ENCODE results near the gene ARSA. TPM values are rescaled to one million over a fixed set of nuclear protein-coding genes. Genes with fewer than 3 reads are reported as not detected.
"Not testable (repeated sequence)": the region's sequence is repeated elsewhere in the genome, so short reads cannot be mapped to it uniquely, and the experiment has no call there.

Gene ARSA
- total RNA-seq, 8 experiments from 2014 or later: 7.1 to 43.4 (median 13.2) TPM

GRCh38 chr22:50670914-50671538 lies 43.1 kb upstream of the ARSA start:
- ATAC-seq (replicated peaks in 6 of 8): no peak
- H3K4me3 ChIP-seq: no peak overlapping the region
- in situ Hi-C loops (cut with MboI; ENCODE audit: low pct_unique_long_range_greater_than_20kb in 2 of 9, low sequenced_read_pairs in 9 of 9, unreplicated experiment in 9 of 9): no loop called here
- peaks cover 0 to 6% of the 10 kb centered on the region in 2 donors for H3K4me1 ChIP-seq (replicated peaks in 1 of 2)
- 40 to 72% methylated on average over 2 to 3 of the region's 10 CpGs; no CpG with 5 or more reads in 8 of the 10 experiments for WGBS, 10 experiments
- H3K27ac ChIP-seq: no peak overlapping the region

DNA sequence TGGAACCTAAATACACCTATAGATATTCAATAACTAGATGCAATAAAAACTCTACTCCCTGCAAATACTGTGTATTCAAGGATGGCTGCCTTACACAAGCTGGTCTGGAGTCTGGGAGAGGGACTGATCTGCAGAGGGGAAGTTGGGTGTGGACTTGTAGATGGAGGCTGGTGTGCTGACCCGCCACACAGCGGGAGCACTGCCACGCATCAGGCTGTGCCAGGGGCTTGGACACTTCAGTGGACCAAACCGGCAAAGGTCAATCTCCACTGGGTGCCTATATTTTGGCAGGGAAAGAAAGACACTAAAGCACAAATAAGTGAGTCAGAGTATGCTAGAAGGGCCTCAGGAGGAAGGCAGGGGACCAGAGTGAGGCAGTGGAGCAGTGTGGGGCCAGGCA lies 42.6 kb upstream of the ARSA start:
- Histone ChIP-seq H3K27ac (no peak overlapping the region), H3K4me3 (no peak overlapping the region), H3K4me1 (replicated peaks in 1 of 2) (peaks cover 0 to 5% of the 10 kb centered on the region in 2 donors)
- in situ Hi-C loops (cut with MboI; ENCODE audit: low pct_unique_long_range_greater_than_20kb in 2 of 9, low sequenced_read_pairs in 9 of 9, unreplicated experiment in 9 of 9): no loop called here
- WGBS, 10 experiments: 20 to 100% (median 60%) methylated on average over 1 to 4 of the region's 4 CpGs; no CpG with 5 or more reads in 6 of the 10 experiments
- peak in 1 of 8 experiments; percentile 25 for ATAC-seq (replicated peaks in 6 of 8)

DNA sequence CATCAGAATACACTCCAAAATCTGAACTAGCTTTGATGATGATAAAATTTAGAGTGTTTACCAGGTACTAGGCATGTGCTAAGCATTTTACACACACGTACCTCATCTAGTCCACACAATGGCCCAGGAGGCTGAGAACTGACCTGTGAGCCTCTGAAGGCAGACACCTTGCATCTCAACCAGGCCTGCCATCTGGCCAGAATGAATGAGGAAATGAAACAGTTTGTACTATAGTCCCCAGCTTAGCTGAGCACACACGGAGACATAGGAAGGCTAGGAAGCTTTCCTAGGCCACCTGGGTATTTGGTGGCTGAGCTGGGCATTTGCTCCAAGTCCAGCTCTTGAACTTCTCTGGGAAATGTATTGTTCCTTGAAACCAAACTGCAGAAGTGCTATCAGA lies 37.8 kb upstream of the ARSA start:
- ATAC-seq (replicated peaks in 6 of 8): no peak

DNA sequence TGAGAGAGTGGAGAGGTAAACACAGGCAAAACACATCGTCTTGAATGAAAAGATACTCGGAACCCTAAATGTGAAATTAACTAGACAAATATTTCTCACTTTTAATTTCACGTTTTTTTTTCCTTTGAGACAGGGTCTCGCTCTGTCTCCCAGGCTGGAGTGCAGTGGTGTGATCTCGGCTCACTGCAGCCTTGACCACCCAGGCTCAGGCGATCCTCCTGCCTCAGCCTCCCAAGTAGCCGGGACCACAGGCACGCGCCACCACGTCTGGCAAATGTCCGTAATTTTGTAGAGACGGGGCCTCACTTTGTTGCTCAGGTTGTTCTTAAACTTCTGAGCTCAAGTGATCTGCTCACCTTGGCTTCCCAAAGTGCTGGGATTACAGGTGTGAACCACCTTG lies 37.3 kb upstream of the ARSA start:
- H3K27ac ChIP-seq: no peak overlapping the region
- 54 to 100% (median 95%) methylated on average over 1 to 10 of the region's 12 CpGs; no CpG with 5 or more reads in 2 of the 10 experiments for WGBS, 10 experiments
- H3K4me1 ChIP-seq (replicated peaks in 1 of 2): no peaks in the 10 kb centered on the region
- ATAC-seq (replicated peaks in 6 of 8): no peak
- in situ Hi-C loops (cut with MboI; ENCODE audit: low pct_unique_long_range_greater_than_20kb in 2 of 9, low sequenced_read_pairs in 9 of 9, unreplicated experiment in 9 of 9): no loop called here
- H3K4me3 ChIP-seq: no peak overlapping the region

More for the DNA sequence above, 37.8 kb upstream of the ARSA start:
- H3K27ac ChIP-seq: no peak overlapping the region
- WGBS, 10 experiments: 0 to 100% (median 69%) methylated on average over 1 to 2 of the region's 2 CpGs; no CpG with 5 or more reads in 4 of the 10 experiments
- no peaks in the 10 kb centered on the region for H3K4me1 ChIP-seq (replicated peaks in 1 of 2)
- in situ Hi-C loops (cut with MboI; ENCODE audit: low pct_unique_long_range_greater_than_20kb in 2 of 9, low sequenced_read_pairs in 9 of 9, unreplicated experiment in 9 of 9): no loop called here
- H3K4me3 ChIP-seq: no peak overlapping the region

DNA sequence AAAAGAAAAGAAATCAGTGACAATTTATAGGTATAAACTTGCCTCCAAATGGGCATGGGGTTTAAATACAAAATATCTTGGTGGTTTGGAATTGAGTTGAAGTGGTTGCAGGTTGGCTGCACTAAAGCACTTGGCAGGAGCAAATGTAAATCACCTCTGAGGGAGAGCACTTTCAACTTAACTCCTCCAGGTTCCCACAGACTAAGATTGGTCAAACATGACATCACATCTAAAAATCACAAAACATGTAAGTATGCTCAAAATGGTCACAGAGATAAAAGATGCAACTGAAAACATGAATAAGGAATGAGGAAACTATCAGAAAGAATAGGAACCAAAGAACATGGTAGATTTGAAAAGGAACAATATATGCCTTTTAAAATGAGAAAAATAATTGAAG lies 32.4 kb upstream of the ARSA start:
- no peak overlapping the region for H3K27ac ChIP-seq
- ATAC-seq (replicated peaks in 6 of 8): no peak
- H3K4me3 ChIP-seq: no peak overlapping the region
- in situ Hi-C loops (cut with MboI; ENCODE audit: low pct_unique_long_range_greater_than_20kb in 2 of 9, low sequenced_read_pairs in 9 of 9, unreplicated experiment in 9 of 9): no loop called here
- H3K4me1 ChIP-seq (replicated peaks in 1 of 2): peaks cover 11 to 23% of the 10 kb centered on the region in 2 donors

GRCh38 chr22:50659711-50660110 lies 31.8 kb upstream of the ARSA start:
- H3K27ac ChIP-seq; in situ Hi-C loops (cut with MboI; ENCODE audit: low pct_unique_long_range_greater_than_20kb in 2 of 9, low sequenced_read_pairs in 9 of 9, unreplicated experiment in 9 of 9); H3K4me3 ChIP-seq; ATAC-seq (replicated peaks in 6 of 8): not testable (repeated sequence)
- WGBS, 10 experiments: 60 to 100% (median 87%) methylated on average over 1 to 4 of the region's 7 CpGs; no CpG with 5 or more reads in 5 of the 10 experiments
- peaks cover 11 to 23% of the 10 kb centered on the region in 2 donors for H3K4me1 ChIP-seq (replicated peaks in 1 of 2)

- ATAC-seq (replicated peaks in 6 of 8): peak in 5 of 8 experiments; percentile 68 to 94 (median 85)
- peaks cover 11 to 23% of the 10 kb centered on the region in 2 donors for H3K4me1 ChIP-seq (replicated peaks in 1 of 2)
- H3K4me3 ChIP-seq: no peak overlapping the region
- peak overlapping the region; percentile 20 to 33 for H3K27ac ChIP-seq
- in situ Hi-C loops (cut with MboI; ENCODE audit: low pct_unique_long_range_greater_than_20kb in 2 of 9, low sequenced_read_pairs in 9 of 9, unreplicated experiment in 9 of 9): no loop called here
- whole genome bisulfite sequencing, 10 experiments: 40 to 90% (median 84%) methylated on average over 2 to 3 of the region's 4 CpGs; no CpG with 5 or more reads in 5 of the 10 experiments
Measured at GRCh38 chr22:50657925-50658324, 30.0 kb upstream of the ARSA start.

- in situ Hi-C loops (cut with MboI; ENCODE audit: low pct_unique_long_range_greater_than_20kb in 2 of 9, low sequenced_read_pairs in 9 of 9, unreplicated experiment in 9 of 9): no loop called here
- peak; percentile 33 to 85 (median 72) for ATAC-seq (replicated peaks in 6 of 8)
- 0 to 81% (median 68%) methylated on average over 1 to 9 of the region's 23 CpGs; no CpG with 5 or more reads in 6 of the 10 experiments for WGBS, 10 experiments
- Histone ChIP-seq H3K4me1 (replicated peaks in 1 of 2) (peaks cover 11 to 23% of the 10 kb centered on the region in 2 donors), H3K4me3 (no peak overlapping the region), H3K27ac (no peak overlapping the region)
Measured at GRCh38 chr22:50656122-50657070, 28.4 kb upstream of the ARSA start.

DNA sequence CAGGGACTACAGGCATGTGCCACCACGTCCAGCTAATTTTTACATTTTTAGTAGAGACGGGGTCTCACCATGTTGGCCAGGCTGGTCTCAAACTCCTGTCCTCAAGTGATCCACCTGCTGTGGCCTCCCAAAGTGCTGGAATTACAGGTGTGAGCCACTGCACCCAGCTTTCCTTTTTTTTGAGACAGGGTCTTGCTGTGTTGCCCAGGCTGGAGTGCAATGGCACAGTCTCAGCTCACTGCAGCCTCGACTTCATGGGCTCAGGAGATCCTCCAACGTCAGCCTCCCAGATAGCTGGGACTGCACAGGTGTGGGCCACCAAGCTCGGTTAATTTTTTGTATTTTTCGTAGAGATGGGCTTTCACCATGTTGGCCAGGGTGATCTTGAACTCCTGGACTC lies 26.7 kb upstream of the ARSA start:
- H3K4me3 ChIP-seq; H3K27ac ChIP-seq; in situ Hi-C loops (cut with MboI; ENCODE audit: low pct_unique_long_range_greater_than_20kb in 2 of 9, low sequenced_read_pairs in 9 of 9, unreplicated experiment in 9 of 9); ATAC-seq (replicated peaks in 6 of 8): not testable (repeated sequence)
- H3K4me1 ChIP-seq (replicated peaks in 1 of 2): peaks cover 11 to 23% of the 10 kb centered on the region in 2 donors
- WGBS, 10 experiments: 20 to 100% (median 78%) methylated on average over 1 to 4 of the region's 6 CpGs; no CpG with 5 or more reads in 2 of the 10 experiments

- in situ Hi-C loops (cut with MboI; ENCODE audit: low pct_unique_long_range_greater_than_20kb in 2 of 9, low sequenced_read_pairs in 9 of 9, unreplicated experiment in 9 of 9): no loop called here
- 56 to 90% (median 85%) methylated on average over 2 to 9 of the region's 10 CpGs for WGBS, 10 experiments
- no peak overlapping the region for H3K27ac ChIP-seq
- H3K4me1 ChIP-seq (replicated peaks in 1 of 2): peaks cover 8 to 20% of the 10 kb centered on the region in 2 donors
- peak in 3 of 8 experiments; percentile 62 to 76 (median 65) for ATAC-seq (replicated peaks in 6 of 8)
- H3K4me3 ChIP-seq: no peak overlapping the region
Measured at GRCh38 chr22:50653256-50653655, 25.3 kb upstream of the ARSA start.

- peaks cover 28 to 34% of the 10 kb centered on the region in 2 donors for H3K4me1 ChIP-seq (replicated peaks in 1 of 2)
- 36 to 93% (median 82%) methylated on average over 1 to 3 of the region's 3 CpGs; no CpG with 5 or more reads in 4 of the 10 experiments for WGBS, 10 experiments
- ATAC-seq (replicated peaks in 6 of 8); H3K4me3 ChIP-seq; H3K27ac ChIP-seq; in situ Hi-C loops (cut with MboI; ENCODE audit: low pct_unique_long_range_greater_than_20kb in 2 of 9, low sequenced_read_pairs in 9 of 9, unreplicated experiment in 9 of 9): not testable (repeated sequence)
Measured at GRCh38 chr22:50643821-50644101, 15.8 kb upstream of the ARSA start.

DNA sequence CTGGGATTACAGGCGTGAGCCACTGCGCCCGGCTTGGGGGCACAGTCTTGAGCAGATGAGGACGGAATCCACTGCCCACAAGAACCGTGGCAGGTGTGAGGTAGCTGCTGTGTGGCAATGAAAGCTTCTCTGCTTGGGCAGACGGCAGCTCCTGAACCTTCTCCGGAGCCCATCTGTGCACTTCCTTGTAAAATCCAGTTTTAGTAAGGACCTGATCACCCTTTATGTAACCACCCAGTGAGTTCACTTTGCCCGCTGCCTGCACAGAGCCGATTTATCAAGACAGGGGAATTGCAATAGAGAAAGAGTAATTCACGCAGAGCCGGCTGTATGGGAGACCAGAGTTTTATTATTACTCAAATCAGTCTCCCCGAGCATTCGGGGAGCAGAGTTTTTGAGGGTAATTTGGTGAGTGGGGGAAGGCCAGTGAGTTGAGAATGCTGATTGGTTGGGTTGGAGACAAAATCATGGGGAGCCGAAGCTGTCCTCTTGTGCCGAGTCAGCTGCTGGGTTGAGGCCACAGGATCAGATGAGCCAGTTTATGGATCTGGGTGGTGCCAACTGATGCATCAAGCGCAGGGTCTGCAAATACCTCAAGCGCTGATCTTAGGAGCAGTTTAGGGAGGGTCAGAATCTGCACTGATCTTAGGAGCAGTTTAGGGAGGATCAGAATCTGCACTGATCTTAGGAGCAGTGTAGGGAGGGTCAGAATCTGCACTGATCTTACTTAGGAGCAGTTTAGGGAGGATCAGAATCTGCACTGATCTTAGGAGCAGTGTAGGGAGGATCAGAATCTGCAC lies 15.3 kb upstream of the ARSA start:
- H3K27ac ChIP-seq; H3K4me3 ChIP-seq; ATAC-seq (replicated peaks in 6 of 8); in situ Hi-C loops (cut with MboI; ENCODE audit: low pct_unique_long_range_greater_than_20kb in 2 of 9, low sequenced_read_pairs in 9 of 9, unreplicated experiment in 9 of 9): not testable (repeated sequence)
- H3K4me1 ChIP-seq (replicated peaks in 1 of 2): peaks cover 28 to 34% of the 10 kb centered on the region in 2 donors
- WGBS, 10 experiments: 66 to 100% (median 85%) methylated on average over 1 to 6 of the region's 17 CpGs
